Fibroblast of upper back skin (primary cell): Measurements from ENCODE around the gene DKC1.

Experiments used
- DNase-seq: peaks from one replicate; pipeline ENCODE4 v3.0.0-alpha.2; 2013

DKC1 gene

DNA sequence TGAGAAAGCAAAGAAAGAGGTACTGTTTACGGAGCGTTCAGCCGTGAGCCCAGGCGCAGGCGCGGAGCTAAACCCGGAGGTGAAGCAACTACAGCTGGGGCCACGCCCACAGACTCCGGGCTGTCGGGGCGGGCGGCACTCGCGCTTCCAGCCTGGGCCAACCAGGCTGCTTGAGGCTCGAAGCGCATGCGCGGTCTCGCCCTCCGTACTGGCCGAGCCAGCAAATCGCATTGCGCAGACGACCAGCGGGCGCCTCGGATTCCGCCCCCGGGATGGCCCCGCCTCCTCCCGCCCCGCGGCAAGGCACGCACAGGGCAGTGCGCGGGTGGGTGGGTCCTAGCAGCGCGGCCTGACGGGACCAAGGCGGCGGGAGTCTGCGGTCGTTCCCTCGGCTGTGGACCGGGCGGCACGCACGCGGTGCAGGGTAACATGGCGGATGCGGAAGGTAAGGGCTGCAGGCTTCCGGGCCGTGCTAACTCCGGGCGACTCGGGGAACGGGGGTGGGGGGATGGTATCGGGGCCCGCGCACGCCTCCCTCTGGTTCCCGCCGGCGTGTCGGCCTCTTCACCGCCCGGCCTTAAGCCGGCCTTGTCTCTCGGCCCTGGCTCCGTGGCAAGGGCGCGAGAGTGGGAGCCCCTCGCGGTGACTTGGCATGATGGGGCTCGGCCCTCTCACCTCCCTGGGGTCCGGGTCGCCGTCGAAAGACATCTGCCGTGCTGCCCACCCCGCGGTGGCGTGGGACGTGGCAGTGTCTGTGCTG is at the start of gene DKC1:
Gene DKC1, plus strand, starts transcription at position 328 of the 760 bp plus-strand sequence. Its CDS starts 102 bp downstream, at position 430.
- peak; percentile 94 for DNase-seq

DNA sequence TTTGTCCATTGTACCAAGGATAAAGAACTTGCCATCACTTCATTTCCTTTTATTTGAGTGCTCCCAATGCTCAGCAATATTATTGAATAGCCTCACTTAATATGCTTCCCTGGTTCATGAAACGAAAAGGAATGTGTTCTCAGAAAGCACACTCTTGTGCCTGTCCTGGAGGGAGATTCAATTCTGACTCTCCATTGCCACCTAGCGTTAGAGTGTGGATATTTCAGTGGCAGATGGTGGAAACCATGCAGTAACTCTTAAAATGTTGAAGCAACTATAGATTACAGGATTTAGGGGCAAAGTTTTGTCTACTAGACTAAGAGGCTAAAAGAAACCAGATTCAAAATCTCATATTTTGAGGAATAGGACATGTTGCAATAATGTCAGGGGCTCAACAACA is 47.7 kb upstream of the DKC1 start:
- DNase-seq = peak; percentile 52

DNA sequence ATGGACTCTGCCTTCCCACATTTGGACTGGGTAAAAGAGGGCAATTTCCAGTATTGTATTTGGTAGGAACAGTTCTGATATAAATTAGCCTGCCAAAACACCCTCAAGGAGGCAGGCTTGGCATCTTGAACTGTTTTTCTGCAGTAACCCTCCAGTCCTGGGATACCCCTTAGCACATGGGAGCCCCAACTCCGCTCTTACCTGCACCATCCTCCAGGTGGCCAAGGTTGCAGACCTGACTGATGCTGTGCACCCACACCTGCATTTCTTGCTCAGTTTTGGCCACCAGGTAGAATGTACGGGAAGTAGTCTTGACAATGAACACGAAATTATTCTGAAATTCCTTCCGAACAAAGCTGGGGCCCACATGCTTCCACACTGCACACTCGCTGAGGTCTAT is 46.8 kb upstream of the DKC1 start:
- DNase-seq = no peak

DNA sequence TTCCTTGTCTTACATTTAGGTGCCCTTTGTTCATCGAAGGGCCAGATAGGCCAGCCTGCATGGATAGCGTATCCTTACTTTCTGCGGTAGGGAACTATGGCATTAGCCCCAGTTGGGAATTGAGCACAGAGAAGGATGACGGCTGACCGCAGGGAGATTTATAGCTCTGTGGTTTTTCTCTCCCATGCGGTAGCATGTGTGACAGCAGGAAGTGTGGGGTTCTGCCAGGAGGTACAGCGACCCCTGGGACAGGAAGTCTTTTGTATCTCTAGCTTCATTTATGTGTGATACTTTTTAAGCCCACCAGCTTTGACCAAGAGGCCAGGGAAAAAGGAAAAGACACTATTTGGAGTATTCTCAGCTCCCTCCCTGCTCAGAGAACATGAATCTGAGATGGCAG is 44.8 kb upstream of the DKC1 start:
- peak; percentile 87 for DNase-seq

DNA sequence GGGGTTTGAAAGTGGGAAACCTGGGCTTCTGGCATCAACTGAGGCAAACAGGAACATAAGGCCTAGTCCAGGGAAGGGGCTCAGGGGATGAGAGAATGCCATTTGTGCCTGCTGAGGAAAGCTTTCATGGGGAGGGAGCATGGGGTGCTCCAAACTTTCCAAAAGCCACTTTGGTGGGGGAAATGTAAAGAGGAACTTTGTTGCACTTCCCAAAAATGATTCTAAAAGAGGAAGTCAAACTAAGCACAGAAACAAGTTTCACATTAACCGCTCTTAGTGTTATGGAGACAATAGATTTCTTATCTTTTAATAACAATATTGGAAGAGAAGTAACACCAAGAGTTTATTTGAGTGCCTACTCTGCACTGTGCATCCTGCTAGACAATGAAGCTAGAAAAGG is 44.0 kb upstream of the DKC1 start:
- no peak for DNase-seq

DNA sequence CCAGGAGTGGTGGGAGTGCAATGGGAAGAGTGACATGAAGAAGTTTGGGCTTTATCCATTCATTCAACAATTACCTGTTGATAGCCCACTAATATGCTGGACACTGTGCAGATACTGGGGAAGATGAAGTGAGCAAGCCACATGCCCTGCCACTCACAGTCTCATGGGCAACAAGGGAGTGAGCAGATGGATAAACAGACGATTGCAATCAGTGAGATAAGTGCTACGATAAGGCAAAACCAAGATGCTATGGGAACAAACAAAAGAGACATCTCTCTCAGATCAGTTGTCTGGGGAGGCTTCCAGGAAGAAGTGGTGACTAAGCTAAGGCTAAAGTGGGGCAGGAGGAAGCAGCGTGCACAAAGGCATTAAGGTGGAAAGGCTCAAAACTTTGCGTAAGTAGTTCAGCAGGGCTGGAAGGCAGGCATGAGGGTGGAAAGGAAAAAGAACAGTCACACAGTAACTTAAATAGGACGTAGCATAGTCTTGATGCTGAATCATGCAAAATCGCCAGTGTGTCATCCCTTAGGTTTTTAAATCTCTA is 43.5 kb upstream of the DKC1 start:
- DNase-seq = peak; percentile 65

DNA sequence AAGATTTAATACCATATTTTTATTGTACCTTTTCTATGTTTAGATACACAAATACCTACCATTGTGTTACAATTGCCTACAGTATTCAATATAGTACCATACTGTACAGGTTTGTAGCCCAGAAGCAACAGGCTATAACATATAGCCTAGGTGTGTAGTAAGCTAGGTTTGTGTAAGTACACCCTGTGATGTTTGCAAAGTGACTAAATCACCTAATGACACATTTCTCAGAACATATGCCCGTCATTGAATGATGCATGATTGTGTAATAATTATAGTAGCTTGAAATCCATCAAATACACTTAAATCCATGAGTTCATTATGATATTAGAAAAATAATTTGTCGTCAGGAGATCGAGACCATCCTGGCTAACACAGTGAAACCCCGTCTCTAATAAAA is 42.6 kb upstream of the DKC1 start:
- DNase-seq = no peak

DNA sequence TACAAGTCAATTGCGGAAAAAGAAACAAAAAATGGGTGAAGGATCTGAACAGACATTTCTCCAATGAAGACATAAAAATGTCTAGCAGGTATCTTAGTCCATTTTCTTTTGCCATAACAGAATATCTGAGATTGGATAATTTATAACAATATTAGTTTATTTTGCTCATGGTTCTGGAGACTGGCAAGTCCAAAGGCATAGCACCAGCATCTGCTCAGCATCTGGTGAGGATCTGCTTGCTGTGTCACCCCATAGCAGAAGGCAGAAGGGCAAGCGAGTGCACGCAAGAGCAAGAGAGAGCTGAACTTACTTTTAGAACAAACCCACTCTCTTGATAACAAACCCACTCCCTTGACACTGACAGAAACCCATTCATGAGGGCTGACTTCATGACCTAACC is 41.5 kb upstream of the DKC1 start:
- no peak for DNase-seq

DNA sequence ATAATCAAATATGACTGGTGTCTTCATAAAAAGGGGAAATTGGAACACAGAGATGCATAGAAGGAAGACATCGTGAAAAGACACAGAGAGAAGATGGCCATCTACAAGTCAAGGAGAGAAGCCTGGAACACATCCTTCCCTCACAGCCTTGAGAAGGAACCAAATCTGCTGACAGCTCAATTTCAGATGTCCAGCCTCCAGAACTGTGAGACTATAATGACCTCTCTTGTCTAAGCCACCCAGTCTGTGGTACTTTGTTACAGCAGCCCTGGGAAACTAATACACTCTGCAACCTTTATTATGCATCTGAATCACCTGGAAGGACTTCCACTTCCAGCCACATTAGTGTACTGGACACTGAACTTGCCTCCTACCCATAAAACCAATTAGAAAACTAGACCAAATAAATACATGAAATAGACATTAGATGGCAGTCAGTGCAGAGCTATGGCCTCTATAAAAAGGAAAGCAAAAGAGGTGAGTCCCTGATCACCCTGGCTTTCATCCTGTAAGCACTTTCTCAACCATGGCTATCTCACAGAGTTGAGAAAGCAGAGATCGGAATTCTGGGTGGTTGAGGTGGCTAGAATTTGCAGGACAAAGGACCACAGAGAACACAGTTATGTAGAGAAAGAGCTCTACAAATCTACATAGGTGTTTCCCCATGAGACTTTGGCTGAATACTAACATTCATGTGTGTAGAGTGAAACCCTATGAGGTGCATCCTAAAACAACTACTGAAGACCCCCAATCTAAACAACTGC is 37.5 kb upstream of the DKC1 start:
- no peak for DNase-seq

DNA sequence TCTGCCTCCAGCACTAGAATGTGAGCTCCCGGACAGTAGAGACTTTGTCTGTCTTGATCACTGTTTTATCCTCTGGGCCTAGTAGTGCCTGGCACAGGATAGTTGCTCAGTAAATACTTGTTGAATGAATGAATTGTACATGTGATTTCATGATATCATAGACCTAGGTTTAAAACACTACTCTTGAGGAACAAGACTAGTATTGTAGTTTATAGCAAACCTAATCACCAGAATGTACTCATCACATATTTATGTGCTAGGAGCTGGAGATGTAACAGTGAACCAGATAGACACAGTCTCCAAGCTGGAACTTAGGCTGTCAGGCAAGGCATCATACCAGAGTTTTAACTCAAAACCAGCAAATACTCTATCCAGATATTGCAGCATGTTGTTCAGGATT is 35.2 kb upstream of the DKC1 start:
- peak; percentile 39 for DNase-seq

DNA sequence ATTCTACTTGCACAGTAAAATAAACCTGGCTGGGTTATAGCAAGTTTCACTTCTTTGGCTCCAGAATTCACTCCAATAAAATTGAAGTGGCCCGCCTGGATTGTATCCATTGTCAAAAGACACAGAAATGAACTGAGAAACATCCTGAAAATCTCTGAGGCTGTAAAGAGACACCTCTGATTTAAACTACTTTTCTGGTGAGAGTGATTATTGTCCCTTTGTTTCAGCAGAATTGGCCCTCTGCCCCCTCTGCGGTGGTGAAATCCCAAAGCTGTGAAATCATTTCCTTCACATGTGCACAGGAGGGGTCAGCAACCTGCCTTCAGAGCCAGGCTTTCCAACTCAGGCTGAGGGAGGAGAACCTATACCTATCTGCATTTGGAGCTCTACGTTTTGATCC is 34.8 kb upstream of the DKC1 start:
- DNase-seq = peak; percentile 78

DNA sequence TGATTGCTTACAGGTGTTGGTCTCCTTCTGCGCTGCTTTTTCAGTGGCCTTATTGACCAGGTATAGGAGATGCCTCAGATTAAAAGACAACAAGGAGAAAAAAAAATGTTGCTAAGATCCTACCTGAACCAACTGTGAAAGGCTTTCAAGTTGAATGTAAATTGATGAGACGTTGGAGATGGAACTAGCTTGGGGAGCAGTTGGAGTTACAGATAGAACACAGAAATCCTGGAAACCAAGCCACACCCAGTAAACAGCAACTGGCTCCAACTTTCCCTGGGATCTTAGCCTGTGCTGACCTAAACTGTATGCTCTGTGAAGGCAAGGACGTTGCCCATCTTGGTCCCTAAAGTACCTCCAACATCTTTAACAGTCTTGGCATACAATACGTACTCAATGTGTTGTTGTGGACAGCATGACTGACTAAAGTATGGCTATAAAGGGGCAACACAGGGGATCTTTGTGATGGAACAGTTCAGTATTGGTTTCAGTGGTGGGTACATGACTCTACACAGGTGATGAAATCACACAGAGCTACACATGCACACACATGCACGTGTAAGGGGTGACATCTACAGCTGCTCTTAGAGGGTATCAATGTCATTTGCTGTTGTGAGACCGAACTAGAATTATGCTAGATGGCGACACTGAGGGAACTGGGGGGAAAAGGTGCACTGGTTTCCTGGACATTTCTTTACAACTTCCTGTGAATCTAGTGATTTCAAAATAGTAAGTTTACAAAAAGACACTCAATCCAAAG is 34.1 kb upstream of the DKC1 start:
- DNase-seq = no peak

DNA sequence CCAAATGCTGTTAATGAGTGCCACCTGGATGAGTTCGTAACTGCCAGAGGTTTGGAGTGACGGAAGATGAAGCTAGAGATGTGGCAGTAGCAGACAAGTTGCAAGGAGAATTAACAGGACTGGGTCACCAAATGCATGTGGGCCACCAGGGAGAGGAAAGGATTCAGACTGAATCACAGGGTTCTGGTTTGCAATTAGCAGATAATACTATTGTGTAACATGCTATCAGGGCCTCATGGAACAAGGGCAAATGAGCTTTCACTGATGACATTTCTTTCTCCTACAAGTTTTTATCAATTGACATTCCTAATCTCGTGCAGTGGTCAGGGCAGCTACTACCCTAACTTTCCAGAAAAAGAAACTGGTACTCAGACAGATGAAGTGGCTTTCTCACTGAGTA is 33.2 kb upstream of the DKC1 start:
- no peak for DNase-seq

DNA sequence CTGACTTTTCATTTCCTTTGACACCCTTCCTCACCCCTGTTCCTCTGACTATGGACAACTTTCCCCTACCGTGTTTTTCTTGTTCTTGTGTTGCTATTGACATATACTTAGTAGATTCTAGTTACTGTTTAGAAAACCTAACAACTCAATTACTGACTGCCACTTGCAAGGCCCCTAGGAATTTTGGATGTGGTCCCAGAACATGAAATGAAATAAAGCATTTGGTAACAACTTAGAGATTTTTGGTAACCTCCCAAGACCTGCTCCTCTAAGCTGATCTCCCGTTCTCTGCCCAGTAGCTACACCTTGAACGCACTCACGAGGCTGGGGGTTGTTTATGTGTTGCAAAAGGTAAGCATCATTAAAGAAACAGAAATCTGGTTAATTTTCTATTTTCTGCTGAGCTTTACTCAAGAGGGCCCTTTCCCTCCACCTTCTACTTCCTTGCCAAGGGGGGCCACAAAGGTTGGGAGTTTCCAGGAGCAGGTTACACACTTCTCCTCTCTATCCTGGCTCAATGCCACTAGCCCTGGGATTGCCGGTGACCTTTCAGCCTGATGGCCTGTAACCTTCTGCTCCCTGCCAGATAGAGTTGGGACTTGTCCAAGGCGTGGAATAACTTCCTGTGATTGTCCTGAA is 32.3 kb upstream of the DKC1 start:
- peak; percentile 87 for DNase-seq

DNA sequence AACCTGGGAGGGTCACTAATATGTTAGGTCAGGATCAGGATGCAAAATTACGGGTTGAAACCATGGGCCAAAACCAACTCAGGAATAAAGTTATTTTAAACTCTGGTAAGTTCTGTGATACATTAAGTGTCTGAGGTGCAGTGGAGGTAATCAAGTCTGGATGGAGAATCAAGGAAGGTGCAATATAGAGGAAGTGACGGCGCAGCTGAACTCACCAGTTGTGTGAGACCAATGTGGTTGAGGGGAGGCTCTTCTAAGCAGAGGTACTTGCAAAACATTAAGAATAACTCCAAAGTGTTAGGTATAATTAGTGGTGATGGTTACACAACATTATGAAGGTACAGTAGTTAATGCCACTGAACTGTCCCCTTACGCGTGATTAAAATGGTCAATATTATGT is 31.5 kb upstream of the DKC1 start:
- DNase-seq = no peak

DNA sequence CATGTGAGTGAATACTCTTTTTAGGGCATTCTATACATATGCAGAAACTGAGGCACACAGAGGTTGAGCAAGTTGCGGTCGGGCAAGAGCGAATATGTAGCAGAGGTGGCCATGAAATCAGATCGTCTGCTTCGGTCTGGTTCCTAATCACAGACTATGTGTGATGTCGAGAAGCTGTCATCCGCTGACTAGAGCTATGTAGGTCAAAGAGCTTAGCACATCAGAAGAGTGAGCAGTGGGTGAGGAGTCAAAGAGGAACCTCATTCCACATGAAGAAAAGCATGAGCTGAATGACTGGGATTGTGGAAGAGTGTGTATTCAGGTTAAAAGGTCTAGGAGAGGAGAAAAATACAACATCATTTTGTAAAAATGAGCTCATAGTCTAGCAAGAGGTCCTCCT is 30.8 kb upstream of the DKC1 start:
- DNase-seq = no peak

DNA sequence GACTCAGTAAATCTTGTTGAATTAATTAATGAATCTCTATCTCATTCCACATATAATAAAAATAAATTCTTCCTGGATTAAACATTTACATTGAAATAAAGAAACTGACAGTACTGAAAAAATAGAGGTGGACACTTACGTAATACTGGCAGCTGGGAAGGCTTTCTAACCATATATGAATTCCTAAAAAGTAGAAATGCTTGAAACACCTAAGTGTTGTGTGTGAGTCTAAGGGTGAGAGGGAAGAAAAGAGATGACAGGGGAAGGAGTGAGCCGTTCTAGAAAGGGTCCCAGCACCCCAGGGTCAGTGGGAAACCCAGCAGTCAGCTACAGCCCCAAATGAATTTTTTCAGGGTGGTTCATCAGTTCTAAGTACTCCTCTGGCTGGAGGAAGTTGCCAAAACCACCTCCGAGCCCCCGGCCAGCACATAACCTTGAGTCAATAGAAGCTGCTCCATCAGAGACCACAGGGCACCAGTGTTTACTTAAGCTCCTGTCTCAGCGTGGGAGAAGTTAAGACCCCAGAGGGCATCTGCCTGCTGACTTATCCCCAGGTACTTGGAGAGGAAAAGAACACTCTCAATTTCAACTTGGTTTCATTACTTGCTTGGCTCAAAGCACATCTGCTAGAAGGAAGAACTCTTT is 30.1 kb upstream of the DKC1 start:
- DNase-seq = peak; percentile 56

DNA sequence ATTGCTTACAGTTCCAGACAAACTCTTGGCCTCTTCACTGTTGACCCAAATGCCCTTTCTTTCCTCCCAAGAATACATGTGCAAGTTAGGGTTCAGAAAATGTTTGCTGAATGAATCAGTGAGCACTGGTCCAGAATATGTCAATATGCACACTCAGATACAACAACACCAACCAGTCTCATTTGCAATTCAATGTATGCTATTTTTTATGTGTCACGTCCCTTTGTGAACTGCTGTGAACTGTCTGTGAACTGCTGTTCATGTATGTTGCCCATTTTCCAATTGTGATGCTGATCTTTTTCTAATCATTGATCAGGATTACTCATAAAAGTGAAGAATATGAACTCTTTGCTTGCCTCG is 29.6 kb upstream of the DKC1 start:
- DNase-seq = no peak

DNA sequence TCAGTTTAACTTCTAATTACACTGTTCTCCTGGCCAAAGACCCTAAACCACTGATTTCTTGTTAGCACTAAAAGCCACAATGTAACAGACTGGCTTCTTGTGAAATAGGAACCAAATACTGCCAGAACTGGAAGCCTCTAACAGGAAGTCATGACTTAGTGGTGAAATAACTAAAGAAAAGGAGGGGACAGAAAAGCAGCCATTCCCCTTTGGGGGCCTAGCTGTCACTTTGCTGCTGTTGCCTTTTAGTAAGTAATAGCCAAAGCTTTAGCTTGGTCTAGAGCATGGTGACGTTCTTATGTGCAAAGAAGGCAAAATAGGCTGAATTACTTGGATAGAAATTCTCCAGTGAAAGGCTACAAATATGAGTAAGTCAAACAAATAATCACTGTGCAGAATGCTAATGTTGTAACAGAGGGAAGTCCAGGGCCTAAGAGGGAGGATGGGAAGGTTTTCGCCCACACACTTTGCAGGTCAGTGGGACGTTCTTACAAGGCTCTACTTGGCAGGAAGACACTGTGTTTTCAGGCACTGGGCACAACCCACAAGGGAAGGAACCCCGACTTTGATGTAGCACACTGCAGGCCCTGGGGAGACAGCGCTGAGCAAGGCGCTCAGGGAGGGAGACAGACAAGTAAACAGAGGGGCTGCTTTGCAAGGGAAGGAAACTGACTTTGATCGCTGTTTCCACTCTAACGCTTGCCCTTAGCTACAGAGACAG is 28.4 kb upstream of the DKC1 start:
- DNase-seq = peak; percentile 32

DNA sequence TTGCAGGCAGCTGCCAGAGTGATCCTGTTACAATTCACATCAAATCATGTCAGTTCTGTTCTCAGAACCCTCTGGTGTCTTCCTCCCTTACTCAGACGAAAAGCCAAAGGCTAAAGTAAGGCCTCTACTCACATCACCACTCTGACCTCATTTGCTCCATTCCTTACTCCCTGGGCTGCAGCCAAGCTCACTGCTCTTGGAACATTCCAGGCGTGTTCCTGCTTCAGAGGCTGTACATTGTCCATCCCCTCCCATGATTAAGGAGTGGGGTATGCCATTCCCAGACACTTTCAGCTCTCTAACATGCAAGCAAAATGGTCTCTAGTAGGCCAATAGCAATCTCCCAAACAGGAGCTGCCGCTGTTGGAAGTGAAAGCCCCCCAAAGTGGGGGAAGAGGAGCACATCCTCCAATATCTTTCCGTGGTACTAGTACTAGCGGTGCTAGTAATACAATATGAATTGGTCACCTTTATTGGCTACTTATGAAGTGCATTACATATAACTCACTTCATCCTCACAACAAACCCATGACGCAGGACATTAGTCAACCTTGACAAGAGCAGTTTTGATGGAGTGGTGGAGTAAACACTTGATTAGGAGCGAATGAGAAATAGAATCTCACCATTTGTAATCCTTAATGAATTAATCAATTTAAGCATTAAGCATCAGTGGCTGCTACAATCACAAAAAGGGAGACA is 26.8 kb upstream of the DKC1 start:
- DNase-seq = peak; percentile 94

DNA sequence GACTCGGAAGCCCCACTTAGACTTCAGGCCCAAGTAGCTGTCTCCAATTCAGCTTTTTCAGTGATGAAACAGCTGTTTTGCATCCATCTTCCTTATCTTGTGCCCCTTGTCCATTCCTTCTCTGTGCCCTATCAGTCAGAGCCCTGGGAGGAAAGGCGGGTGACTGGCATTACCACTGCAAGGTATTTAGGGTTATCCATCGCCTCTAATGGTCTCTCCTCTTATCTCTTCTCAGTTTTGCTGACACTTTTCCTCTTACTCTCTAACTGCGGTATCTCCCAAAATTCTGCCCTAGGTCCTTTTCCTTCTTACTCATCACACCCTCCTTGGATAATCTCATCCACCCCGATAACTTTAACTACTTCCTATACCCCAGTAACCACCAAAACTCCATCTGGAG is 25.5 kb upstream of the DKC1 start:
- DNase-seq = no peak
